Tibial artery (tissue), 4 donors: ENCODE measurements around the gene SNX20.

Source experiments
- DNase-seq, 2 donors: peaks; one replicate each; pipeline ENCODE4 v3.0.0-alpha.2; 2019
- H3K27ac ChIP-seq, 2 donors: fragments of 200-600 bp; sonication (generic) in 1 of 2; 1 replicate in 1 of 2; 2 replicates in 1 of 2; pipeline ENCODE4 v1.5.1; 2018 to 2019; ENCODE audit warnings: mild to moderate bottlenecking in 1 of 2
- H3K27me3 ChIP-seq, 2 donors: fragments of 200-600 bp; sonication (generic) in 1 of 2; one replicate each; pipeline versions ENCODE4 v1.5.1 to v1.6.0; 2016 to 2019
- H3K36me3 ChIP-seq, 3 donors: fragments of 200-600 bp; sonication (generic) in 2 of 3; one replicate each; pipeline ENCODE4 v1.5.1; 2016 to 2019; ENCODE audit warnings: mild to moderate bottlenecking in 2 of 3
- H3K4me1 ChIP-seq, 4 donors: fragments of 200-600 bp; sonication (generic) in 2 of 4; 1 replicate in 3 of 4; 2 replicates in 1 of 4; pipeline ENCODE4 v1.5.1; 2016 to 2019
- H3K4me3 ChIP-seq, 2 donors: fragments of 200-600 bp; sonication (generic) in 1 of 2; 1 replicate in 1 of 2; 2 replicates in 1 of 2; pipeline ENCODE4 v1.5.1; 2018 to 2019; ENCODE audit warnings: mild to moderate bottlenecking in 2 of 2
- H3K9me3 ChIP-seq, 3 donors: fragments of 200-600 bp; sonication (generic) in 1 of 3; one replicate each; pipeline ENCODE4 v1.5.1; 2016 to 2019
- intact Hi-C: fragments of 100-400 bp; cut with DNase I; formaldehyde crosslinking; loops from one replicate; pipeline ENCODE4 v1.15.0; 2023; ENCODE audit warnings: low total_unique reads
- TF ChIP-seq, protein P1 (sequence below), 2 experiments: fragments of 200-600 bp in 1 of 2; fragments of 450-650 bp in 1 of 2; IDR thresholded peaks; one replicate each; pipeline ENCODE4 v1.5.1; 2017 to 2019; ENCODE audit warnings: antibody characterized with exemption in 2 of 2, mild to moderate bottlenecking in 1 of 2, moderate library complexity in 1 of 2

SNX20 gene

DNA sequence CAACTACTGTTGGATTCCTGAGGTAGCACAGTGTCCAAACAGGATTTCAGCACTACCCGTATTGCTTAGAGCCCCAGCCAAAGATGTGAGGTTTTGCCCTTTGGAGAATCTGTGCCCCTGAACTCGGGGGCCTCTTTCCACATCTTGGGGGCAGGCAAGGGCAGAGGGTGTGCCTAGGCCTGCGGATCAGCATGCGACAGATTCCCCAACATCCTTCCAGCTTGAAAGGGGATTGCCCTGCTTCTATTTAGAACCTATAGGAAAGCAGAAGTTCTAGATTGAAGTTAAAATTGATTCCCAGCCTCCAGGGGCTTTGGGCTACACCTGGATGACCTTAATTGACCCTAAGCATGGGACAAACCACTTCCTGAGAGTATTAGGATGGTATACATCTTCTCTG is 31.8 kb upstream of the SNX20 start:
- H3K9me3 ChIP-seq: no peaks in the 10 kb centered on the region
- H3K4me3 ChIP-seq: no peak overlapping the region
- no peaks in the 10 kb centered on the region for H3K36me3 ChIP-seq
- DNase-seq: no peak
- peaks cover 0 to 7% (median 2%) of the 10 kb centered on the region in 4 donors for H3K4me1 ChIP-seq
- H3K27ac ChIP-seq: no peak overlapping the region
- intact Hi-C loops: no loop called here
- TF ChIP-seq, protein P1, sequence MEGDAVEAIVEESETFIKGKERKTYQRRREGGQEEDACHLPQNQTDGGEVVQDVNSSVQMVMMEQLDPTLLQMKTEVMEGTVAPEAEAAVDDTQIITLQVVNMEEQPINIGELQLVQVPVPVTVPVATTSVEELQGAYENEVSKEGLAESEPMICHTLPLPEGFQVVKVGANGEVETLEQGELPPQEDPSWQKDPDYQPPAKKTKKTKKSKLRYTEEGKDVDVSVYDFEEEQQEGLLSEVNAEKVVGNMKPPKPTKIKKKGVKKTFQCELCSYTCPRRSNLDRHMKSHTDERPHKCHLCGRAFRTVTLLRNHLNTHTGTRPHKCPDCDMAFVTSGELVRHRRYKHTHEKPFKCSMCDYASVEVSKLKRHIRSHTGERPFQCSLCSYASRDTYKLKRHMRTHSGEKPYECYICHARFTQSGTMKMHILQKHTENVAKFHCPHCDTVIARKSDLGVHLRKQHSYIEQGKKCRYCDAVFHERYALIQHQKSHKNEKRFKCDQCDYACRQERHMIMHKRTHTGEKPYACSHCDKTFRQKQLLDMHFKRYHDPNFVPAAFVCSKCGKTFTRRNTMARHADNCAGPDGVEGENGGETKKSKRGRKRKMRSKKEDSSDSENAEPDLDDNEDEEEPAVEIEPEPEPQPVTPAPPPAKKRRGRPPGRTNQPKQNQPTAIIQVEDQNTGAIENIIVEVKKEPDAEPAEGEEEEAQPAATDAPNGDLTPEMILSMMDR (IDR thresholded peaks at IDR 0.05): no peak
- no peaks in the 10 kb centered on the region for H3K27me3 ChIP-seq

DNA sequence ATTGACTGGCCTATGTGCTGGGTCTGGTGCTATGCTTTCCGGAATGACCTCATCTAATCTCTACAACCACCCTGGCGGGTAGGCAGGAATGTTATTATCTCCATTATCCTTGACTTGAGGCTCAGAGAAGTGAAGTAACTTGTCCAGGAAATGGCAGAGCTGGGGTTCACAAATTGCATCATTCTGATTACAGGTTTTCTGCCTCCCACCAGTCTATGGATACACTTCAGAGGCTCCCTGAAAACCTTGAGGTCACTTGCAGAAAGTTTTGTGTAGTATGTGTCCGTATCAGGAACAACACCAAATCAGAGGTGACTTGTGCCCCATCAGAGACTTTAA is 31.4 kb upstream of the SNX20 start:
- H3K4me1 ChIP-seq: peaks cover 0 to 7% (median 2%) of the 10 kb centered on the region in 4 donors
- TF ChIP-seq, protein P1 (IDR thresholded peaks at IDR 0.05): no peak
- no peak for DNase-seq
- H3K27me3 ChIP-seq: no peaks in the 10 kb centered on the region
- H3K9me3 ChIP-seq: no peaks in the 10 kb centered on the region
- intact Hi-C loops: no loop called here
- no peak overlapping the region for H3K27ac ChIP-seq
- H3K36me3 ChIP-seq: no peaks in the 10 kb centered on the region
- H3K4me3 ChIP-seq: no peak overlapping the region

- DNase-seq: no peak
- H3K9me3 ChIP-seq: no peaks in the 10 kb centered on the region
- H3K27ac ChIP-seq: no peak overlapping the region
- TF ChIP-seq, protein P1 (IDR thresholded peaks at IDR 0.05): no peak
- H3K27me3 ChIP-seq: no peaks in the 10 kb centered on the region
- no peaks in the 10 kb centered on the region for H3K36me3 ChIP-seq
- no peak overlapping the region for H3K4me3 ChIP-seq
- peaks cover 0 to 7% (median 2%) of the 10 kb centered on the region in 4 donors for H3K4me1 ChIP-seq
- intact Hi-C loops: no loop called here
Measured at GRCh38 chr16:50711862-50712559, 30.9 kb upstream of the SNX20 start.

- Histone ChIP-seq H3K4me1 (peaks cover 0 to 7% (median 2%) of the 10 kb centered on the region in 4 donors), H3K27ac (no peak overlapping the region), H3K36me3 (no peaks in the 10 kb centered on the region), H3K4me3 (no peak overlapping the region), H3K9me3 (no peaks in the 10 kb centered on the region), H3K27me3 (no peaks in the 10 kb centered on the region)
- intact Hi-C loops: no loop called here
- DNase-seq: no peak
- TF ChIP-seq, protein P1 (IDR thresholded peaks at IDR 0.05): no peak
Measured at GRCh38 chr16:50711040-50711439, 29.9 kb upstream of the SNX20 start.

- TF ChIP-seq, protein P1 (IDR thresholded peaks at IDR 0.05): no peak
- H3K4me3 ChIP-seq: no peak overlapping the region
- H3K27me3 ChIP-seq: no peaks in the 10 kb centered on the region
- intact Hi-C loops: no loop called here
- peaks cover 0 to 7% (median 2%) of the 10 kb centered on the region in 4 donors for H3K4me1 ChIP-seq
- no peak for DNase-seq
- no peaks in the 10 kb centered on the region for H3K36me3 ChIP-seq
- no peak overlapping the region for H3K27ac ChIP-seq
- peaks cover 0 to 1% (median 0%) of the 10 kb centered on the region in 3 donors for H3K9me3 ChIP-seq
Measured at GRCh38 chr16:50709980-50710379, 28.9 kb upstream of the SNX20 start.
